T-helper 22 cell (primary cell): Measurements from ENCODE around the gene BUB3.

Experiments
- DNase-seq: peaks from one replicate; pipeline ENCODE4 v3.0.0-alpha.2; 2020; ENCODE audit warnings: low read depth

Gene BUB3

DNA sequence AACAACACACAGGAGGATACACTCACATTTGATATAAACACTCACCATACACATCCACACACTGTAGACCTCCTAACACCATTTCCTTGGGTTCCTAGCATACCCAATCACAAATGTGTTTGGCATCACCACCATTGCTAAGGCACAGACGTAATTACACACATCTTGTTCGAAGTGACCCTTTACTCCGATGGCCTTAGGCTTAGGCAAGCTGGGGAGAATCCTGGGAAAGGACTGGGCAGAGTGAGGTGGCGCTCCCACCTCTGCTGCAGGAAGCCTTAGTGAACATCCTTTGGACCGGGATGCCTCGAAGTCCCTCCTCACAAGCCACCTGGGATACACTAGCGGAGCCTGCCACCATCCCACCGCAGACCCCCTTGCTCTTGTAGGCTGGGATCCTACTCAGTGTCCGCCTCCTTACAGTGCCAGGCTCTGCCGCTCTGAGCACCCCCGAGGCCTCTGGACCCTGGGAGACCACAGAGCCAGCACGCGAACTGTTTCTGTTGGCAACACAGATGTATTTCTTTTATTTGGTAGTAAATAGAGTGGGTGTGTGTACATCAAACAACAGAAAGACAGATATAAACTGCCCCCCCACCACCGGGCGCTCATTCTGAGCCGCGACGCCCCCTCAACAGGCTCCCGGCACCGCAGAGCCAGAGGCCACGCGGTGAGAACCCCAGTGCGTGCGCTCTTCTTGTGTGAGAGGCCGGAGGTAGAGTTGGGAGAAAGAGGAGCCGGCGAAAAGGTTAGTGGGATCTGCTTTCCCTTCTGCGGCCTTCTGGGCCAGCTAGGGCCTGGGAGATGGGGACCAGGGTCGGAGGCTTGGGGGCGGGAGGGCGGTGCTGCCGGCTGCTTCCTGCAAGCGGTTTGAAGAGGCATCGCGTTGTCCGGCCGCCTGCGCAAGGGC is 12.2 kb upstream of the BUB3 start:
- DNase-seq = no peak

GRCh38 chr10:123142701-123143161 is 11.5 kb upstream of the BUB3 start:
- DNase-seq = no peak

- no peak for DNase-seq
Measured at GRCh38 chr10:123143162-123143824, 10.9 kb upstream of the BUB3 start.

- DNase-seq = no peak
Measured at GRCh38 chr10:123143825-123144168, 10.4 kb upstream of the BUB3 start.

- no peak for DNase-seq
Measured at GRCh38 chr10:123144697-123145541, 9.3 kb upstream of the BUB3 start.

DNA sequence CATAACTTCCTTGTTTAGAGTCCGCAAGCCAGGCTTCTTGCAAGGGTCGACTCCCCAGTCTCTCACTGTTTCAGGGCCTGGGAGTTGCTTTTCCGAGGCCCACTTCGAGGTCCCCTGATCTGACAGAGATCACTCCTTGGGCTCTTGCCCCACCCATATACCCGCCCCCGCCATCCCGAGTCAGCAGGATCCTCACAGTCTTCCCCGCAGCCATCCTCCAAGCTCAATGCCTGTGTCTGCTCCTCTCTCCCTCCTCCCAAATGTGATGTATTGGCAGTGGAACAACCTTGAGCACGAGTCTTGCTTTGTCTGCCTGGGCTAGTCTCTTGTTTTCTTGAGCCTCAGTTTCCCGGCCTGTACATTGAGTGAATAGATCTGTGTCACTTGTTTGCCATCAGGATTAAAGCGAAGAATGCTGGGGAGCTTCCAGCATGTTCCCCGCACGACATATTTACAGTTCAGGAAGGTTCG is 8.6 kb upstream of the BUB3 start:
- no peak for DNase-seq

GRCh38 chr10:123146013-123146893 is 7.9 kb upstream of the BUB3 start:
- DNase-seq = no peak

- no peak for DNase-seq
Measured at GRCh38 chr10:123146894-123147634, 7.1 kb upstream of the BUB3 start.

- no peak for DNase-seq
Measured at GRCh38 chr10:123147635-123148413, 6.4 kb upstream of the BUB3 start, which contains the start of gene HMX2. Gene HMX2 (plus strand): TSS chr10:123148136. CDS start chr10:123148379, 243 bp downstream.

GRCh38 chr10:123148414-123149161 is 5.6 kb upstream of the BUB3 start:
- no peak for DNase-seq

DNA sequence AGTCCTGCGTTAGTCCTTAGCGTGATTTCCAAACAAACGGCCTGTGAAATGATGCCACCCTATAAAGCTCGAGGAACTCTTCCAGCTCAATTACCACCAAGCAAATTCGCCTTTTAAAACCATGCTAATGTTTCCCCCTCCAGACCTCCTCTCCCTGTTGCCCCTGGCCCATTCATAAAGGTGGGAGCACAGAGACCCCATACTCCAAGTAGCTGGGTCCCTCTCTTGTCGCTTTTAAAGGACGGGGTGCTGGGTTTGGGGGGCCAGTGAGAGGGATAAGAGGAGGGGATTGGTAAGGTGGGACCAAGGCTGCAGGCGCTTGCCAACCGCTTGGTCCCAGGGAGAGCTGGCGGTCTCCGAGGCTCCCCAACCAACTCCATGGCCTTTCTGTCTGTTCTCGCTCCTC is 5.0 kb upstream of the BUB3 start:
- no peak for DNase-seq

GRCh38 chr10:123149568-123150270 is 4.5 kb upstream of the BUB3 start:
- no peak for DNase-seq

DNA sequence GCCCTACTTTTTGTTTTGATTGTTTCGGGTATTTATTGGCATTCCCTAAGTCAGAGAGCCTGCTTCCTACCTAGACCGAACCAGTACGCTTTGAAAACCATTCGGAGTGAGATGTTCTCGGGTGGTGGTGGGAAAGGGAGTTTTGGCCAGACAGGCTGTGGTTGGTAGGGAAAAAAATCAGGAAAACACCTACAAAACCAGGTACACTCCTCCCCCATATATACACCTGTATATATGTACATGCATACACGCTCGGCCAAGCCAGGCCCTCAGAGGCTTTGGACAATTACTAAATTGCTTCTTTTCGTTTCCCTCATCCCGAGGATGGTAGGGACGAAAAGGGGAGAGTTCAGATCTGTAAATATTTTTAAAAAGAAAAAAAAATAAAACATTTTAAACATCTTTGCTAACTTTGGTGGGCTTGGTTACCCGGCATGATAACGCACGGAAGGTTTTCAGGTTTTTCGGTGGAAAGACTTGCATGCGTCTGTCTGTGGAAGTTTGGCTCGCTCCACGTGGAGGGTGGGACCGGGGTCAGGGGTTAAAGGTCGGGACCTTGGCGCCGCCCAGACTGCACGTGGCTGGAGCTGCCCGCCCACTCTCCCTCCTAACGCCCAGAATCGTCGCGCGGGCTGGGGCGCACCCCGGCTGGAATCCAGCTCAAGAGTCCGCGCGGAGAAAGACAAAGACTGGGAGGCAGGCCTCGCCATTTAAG is 3.8 kb upstream of the BUB3 start:
- no peak for DNase-seq

DNA sequence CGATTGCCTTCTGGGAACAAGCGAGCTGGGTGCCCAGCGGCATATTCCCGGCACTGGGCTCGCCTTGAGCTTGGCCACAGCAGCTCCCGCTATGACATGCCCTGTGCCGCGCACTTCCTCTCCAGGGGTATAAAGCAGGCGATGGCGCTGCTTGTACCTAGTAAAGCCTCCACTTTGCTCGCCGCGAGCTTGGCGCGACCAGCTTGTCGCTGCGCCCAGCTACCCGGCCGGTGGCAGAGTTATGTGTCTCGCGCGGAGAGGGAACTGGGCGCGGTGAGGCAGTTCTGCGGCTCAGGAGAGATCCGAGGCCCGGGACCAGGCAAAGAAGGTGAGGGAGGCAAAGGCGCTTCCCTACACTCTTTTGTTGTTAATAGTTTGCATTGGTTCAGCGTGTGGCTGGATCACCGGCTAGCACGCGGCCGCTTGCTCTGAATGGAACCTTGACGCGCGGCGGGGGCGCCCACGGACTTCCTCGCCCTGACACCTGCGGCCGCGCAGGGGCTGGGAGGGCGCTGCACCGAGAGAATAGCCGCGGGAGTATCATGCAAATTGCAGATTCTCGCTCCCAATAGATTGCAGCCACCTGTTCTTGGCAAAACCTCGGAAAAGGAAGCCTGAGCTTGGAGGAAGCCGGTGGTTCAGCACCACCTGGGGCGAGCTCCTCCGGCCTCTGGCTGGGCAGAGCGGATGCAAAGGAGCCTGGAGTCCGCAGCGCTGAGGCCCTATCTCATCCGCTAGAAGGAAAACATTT is 3.0 kb upstream of the BUB3 start:
- DNase-seq = no peak

DNA sequence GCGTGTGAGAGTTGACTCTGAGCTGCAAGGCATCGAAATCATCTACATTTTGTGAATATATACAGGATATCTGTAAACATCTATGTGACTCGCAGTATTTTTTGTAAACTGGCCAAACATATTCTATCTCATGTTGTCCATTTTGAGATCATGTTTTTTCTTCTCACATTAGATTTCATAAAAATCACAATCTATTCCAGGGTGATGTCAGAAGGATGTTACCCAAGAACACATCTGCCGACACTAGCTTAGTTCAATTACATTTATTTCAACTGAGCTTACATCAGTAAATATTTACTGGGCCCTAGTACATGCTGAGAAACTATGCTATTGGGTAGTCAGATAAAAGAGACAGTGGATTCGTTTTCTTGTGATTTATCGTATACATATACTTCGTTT is 2.5 kb upstream of the BUB3 start:
- no peak for DNase-seq

- DNase-seq = no peak
Measured at GRCh38 chr10:123153486-123154091, 613 bp upstream of the BUB3 start.
